ENCODE data around the gene SLC18B1.
A peak's percentile ranks its signal among the peaks of the same experiment; 100 is the strongest.

The SLC18B1 gene

DNA sequence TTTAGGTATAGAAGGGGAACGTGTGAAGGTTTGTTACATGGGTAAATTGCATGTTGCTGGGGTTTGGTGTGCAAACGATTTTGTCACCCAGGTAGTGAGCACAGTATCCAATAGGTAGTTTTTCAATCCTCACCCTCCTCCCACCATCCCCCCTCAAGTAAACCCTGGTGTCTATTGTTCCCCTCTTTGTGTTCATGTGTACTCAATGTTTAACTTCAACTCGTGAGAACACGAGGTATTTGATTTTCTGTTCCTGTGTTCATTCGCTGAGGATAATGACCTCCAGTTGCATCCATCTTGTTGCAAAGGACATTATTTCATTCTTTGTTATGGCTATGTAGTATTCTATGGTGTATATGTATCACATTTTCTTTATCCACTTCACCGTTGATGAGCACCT lies 73.0 kb downstream of the SLC18B1 start:
- Histone ChIP-seq H3K27me3 (ENCODE audit: low read depth, low read length) (no peaks in the 10 kb centered on the region), H3K4me1 (ENCODE audit: low read length) (peaks cover 18% of the 10 kb centered on the region), H3K9ac (ENCODE audit: low read length) (no peak overlapping the region), H4K20me1 (ENCODE audit: insufficient read depth, low read length) (no peaks in the 10 kb centered on the region), H3K79me2 (ENCODE audit: low read length) (no peaks in the 10 kb centered on the region), H3K27ac (ENCODE audit: low read length) (no peak overlapping the region; the same call in 1 of the 2 replicates), H3K4me3 (ENCODE audit: low read length) (peak overlapping the region; percentile 31; the same call in 1 of the 2 replicates), H3K4me2 (ENCODE audit: low read length) (peak overlapping the region; percentile 56), H3K9me3 (ENCODE audit: insufficient read depth, low read length) (no peaks in the 10 kb centered on the region), H2AFZ (ENCODE audit: low read depth, low read length) (no peak overlapping the region), H3K36me3 (replicated peaks; ENCODE audit: low read depth, low read length) (no peaks in the 10 kb centered on the region)
- TF ChIP-seq, protein P1, sequence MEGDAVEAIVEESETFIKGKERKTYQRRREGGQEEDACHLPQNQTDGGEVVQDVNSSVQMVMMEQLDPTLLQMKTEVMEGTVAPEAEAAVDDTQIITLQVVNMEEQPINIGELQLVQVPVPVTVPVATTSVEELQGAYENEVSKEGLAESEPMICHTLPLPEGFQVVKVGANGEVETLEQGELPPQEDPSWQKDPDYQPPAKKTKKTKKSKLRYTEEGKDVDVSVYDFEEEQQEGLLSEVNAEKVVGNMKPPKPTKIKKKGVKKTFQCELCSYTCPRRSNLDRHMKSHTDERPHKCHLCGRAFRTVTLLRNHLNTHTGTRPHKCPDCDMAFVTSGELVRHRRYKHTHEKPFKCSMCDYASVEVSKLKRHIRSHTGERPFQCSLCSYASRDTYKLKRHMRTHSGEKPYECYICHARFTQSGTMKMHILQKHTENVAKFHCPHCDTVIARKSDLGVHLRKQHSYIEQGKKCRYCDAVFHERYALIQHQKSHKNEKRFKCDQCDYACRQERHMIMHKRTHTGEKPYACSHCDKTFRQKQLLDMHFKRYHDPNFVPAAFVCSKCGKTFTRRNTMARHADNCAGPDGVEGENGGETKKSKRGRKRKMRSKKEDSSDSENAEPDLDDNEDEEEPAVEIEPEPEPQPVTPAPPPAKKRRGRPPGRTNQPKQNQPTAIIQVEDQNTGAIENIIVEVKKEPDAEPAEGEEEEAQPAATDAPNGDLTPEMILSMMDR (IDR thresholded peaks at IDR 0.05; ENCODE audit: low read depth, low read length): no peak
- TF ChIP-seq EZH2phosphoT487 (IDR thresholded peaks at IDR 0.05; ENCODE audit: low read depth): no peak

DNA sequence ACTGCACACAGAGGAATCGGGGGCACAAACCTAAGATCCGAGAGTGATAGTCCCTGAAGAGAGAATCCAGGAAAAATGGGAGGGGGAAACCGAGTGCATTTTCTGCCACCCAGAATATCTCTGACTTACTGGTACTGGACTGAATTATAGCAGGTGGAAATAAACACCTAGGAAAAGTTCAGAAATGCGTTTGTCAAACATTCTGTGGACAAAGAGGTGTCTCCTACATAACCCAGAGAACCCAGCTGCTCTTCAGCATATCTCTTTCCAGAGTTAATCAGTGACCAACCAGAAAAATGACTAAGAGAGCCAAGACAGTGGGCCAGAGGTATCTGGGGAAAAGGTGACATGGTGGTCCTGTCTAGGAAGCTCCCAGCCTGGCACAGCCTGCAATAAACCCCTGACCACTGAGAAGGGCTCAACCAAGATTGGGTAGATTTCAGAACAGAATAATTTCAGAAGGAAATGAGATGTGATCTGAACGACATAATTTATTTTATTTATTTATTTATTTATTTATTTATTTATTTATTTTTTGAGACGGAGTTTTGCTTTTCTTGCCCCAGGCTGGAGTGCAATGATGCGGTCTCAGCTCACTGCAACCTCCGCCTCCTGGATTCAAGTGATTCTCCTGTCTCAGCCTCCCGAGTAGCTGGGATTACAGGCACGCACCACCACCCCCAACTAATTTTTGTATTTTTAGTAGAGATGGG lies 78.5 kb downstream of the SLC18B1 start:
- Histone ChIP-seq H3K27ac (ENCODE audit: low read length) (no peak overlapping the region), H4K20me1 (ENCODE audit: insufficient read depth, low read length) (no peaks in the 10 kb centered on the region), H3K4me1 (ENCODE audit: low read length) (no peaks in the 10 kb centered on the region), H3K4me3 (ENCODE audit: low read length) (no peak overlapping the region), H2AFZ (ENCODE audit: low read depth, low read length) (no peak overlapping the region), H3K36me3 (replicated peaks; ENCODE audit: low read depth, low read length) (no peaks in the 10 kb centered on the region), H3K79me2 (ENCODE audit: low read length) (no peaks in the 10 kb centered on the region), H3K4me2 (ENCODE audit: low read length) (no peak overlapping the region), H3K9ac (ENCODE audit: low read length) (no peak overlapping the region), H3K9me3 (ENCODE audit: insufficient read depth, low read length) (no peaks in the 10 kb centered on the region), H3K27me3 (ENCODE audit: low read depth, low read length) (no peaks in the 10 kb centered on the region)
- TF ChIP-seq, protein P1 (IDR thresholded peaks at IDR 0.05; ENCODE audit: low read depth, low read length): no peak
- no peak for TF ChIP-seq EZH2phosphoT487 (IDR thresholded peaks at IDR 0.05; ENCODE audit: low read depth)

Measured in OCI-LY3 (cell line).